G401 (cell line): ENCODE data around the gene MYO18B. TPM values are rescaled to one million over a fixed set of nuclear protein-coding genes. Genes with fewer than 3 reads are reported as not detected.

Experiments
- DNase-seq: peaks from one replicate; pipeline ENCODE4 v3.0.0-alpha.2; 2015; ENCODE audit warnings: low spot score
- in situ Hi-C: cut with HindIII; loops from 2 replicates; pipeline ENCODE4 v1.10.0; 2016; ENCODE audit warnings: low sequenced_read_pairs, mixed read lengths
- total RNA-seq: library from RNA; depleted of rRNA; stranded (reverse); fragments of >200 nt; shearing (Covaris generic); gene quantifications from 2 replicates; pipeline ENCODE4 v1.2.3, GENCODE V29; 2014

MYO18B gene
- total RNA-seq, 1 experiment from 2014 or later = not detected

DNA sequence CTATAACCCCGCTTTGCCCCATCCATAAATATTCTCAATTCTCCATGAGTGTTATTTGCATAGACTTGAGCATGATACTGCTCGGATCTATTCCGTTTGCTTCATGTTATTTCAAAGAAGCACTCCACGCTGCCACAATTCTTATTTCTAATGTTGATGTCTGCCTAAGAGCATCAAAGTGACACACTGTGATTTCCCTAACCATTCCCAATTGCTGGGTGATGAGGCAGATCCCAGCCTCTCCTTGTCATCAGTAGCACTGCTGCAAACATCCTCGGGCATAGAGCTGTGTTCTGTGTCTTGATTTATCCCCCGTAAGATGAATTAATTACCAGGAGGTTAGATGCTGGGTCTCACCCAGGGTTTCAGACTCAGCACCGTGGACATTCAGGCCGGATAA lies 249.0 kb downstream of the MYO18B start:
- in situ Hi-C loops = no loop called here

DNA sequence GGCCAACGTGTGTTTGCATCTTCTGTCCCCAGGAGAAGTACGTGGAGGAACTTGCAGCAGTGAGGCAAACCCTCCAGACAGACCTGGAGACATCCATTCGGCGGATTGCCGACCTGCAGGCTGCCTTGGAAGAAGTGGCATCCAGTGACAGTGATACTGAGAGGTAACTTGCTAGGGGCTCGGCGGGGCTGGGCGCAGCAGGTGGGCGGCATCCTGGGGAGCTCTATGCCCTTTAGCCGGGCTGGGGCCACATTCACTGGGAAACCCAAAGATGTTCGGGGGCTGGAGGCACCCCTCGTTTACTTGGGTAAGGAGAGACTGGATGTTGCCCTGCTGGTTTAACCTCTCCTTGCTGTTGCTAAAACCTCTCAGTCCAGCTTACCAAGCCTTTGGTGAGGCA lies 250.3 kb downstream of the MYO18B start:
- in situ Hi-C loops = no loop called here
- no peak for DNase-seq

More for the DNA sequence above, 249.0 kb downstream of the MYO18B start:
- no peak for DNase-seq

DNA sequence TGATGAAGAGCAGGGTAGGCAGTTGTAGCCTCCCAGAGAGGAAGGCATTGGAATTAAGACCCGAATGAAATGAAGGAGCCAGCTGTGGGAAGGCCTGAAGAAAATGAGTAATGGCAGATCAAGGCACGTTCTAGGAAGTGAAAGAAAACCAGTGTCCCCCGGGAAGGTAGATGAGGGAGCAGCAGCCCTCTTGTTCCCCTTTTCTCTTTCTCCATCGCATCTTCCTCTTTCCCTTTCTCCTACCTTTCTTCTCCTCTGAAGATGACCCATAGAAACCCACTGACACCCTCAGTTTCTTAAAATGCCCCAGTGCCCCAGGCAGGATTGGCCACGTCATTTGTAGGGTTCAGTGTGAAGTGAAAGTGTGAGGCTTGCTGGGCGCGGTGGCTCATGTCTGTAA lies 254.7 kb downstream of the MYO18B start:
- in situ Hi-C loops = no loop called here
- DNase-seq = no peak

DNA sequence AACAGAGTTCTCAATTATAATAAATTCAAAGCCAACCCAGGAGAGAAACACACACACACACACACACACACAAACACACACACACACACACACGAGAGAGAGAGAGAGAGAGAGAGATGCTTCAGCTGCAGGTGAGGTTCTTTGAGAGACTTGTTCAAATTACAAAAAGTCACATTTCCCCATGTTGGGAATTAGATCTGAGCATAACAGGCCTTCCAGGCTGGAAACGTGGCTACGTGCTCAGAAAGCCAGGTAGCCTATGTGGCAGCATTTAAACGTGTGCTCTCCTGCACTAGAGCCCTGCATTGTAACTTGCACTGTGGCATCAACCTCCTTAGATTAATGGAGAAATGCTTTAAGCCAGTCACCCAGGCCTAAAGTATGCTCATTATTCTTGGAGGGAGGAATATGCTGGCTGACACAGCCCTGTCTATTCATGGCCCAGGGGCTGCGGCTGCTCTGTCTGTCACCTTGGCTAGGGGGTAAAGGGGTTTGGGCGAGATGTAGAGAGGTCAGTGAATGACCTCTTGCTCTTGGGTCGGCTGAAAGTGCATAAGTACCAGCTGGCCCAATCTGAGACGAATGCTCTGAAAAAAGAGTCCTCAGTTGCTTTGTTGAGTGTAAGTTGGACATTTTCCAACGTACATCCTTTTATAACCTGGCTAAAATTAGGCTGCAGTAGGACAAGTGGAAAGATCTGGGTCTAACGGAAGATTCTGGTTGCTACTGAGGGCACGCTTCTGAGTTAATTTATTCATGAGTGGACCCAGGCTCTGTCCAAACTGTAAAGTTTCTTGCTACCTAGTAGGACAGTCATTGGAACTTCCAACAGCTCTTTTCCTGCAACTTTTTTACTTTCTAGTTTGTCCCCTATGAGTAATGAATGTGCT lies 256.1 kb downstream of the MYO18B start:
- in situ Hi-C loops = no loop called here
- DNase-seq = no peak

DNA sequence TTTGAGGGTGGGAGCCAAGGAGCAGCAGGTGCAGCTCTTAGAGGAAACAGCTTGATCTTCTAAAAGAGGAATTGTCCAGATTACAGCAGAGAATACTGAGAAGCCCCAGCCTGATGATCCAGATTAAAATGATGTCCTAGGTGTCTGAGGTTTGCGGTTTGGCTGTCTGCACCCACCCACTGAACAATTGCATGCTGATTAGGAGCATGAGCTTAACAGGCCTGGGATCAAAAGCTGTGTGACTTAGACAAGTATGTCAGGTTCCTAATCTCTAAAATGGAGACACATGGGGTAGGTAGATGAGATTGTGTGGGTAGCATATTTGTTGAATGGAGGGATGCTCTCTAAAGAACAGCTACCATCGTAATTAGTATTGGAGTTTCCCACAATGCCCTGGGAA lies 260.5 kb downstream of the MYO18B start:
- in situ Hi-C loops = no loop called here
- DNase-seq = no peak

DNA sequence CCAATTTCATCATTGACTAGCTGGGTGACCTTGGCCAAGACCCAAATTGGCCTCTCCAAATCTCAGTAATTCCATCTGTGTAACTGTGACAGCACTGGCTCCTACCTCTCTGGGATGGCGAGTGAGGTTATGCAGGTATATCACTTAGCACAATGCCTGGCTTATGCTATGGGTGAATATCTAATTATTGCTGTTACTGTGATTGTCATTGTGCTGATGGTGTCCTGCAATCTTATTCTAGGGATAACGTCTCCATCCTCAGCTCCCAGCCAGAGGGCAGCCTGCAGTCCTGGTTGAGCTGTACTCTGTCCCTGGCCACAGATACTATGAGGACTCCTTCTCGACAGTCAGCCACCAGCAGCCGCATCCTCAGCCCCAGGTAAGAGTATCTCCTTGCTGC lies 262.5 kb downstream of the MYO18B start:
- in situ Hi-C loops = no loop called here

DNA sequence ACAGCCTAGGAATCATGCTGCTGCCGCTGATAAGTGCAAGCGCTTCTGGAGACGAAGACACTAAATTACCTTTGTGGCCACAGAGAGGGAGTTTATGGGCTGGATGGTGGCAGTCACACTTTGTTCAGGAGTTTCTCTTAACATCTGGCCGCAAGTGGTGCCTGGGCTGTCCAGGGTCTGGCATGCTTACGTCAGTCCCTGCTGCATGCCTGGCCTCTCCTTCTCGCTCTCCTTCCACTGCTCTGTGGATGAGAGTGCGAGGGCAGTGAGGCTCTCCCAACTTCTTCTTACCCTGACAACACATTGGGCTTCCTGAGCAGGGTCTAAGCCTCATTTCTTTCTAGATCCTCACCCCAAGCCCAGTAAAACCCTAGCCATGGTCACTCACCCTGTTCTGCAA lies 266.6 kb downstream of the MYO18B start:
- DNase-seq = no peak
- in situ Hi-C loops = no loop called here

More for the DNA sequence above, 262.5 kb downstream of the MYO18B start:
- no peak for DNase-seq

DNA sequence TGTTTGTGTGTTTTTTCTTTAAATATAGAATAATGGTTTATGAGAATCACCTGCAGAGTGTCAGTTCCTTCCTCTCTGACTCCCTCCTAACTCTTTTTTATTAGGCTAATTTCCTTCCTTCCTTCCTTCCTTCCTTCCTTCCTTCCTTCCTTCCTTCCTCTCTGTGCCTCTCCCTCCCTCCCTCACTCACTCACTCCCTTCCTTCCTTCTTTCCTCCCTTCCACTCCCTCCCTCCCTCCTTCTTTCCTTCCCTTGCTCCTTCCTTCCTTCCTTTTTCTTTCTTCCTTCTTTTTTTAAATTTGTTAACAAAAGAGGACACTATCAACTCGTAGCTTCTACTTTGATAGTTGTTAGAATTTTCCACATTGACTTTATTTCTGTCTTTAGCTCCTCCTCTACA lies 274.9 kb downstream of the MYO18B start:
- no peak for DNase-seq
- in situ Hi-C loops = no loop called here

DNA sequence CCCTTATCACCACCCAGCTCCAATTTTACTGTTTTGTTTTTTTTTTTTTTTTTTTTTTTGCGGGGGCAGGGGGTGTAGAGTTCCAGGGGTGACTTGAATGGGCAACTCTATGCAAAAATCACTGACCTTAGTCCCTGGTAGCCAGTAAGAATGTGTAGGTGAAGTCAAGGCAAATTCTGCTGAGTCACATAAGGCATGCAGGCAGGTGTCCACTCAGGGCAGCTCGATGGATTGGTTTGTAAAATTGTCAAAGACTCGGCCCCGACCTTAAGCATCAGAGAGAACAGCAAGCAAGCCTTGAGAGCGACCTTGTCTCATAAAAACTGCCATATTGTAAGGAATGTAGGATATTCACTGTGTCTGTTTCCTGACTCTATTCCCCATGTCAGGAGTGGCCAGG lies 275.9 kb downstream of the MYO18B start:
- in situ Hi-C loops = no loop called here
- DNase-seq = no peak

DNA sequence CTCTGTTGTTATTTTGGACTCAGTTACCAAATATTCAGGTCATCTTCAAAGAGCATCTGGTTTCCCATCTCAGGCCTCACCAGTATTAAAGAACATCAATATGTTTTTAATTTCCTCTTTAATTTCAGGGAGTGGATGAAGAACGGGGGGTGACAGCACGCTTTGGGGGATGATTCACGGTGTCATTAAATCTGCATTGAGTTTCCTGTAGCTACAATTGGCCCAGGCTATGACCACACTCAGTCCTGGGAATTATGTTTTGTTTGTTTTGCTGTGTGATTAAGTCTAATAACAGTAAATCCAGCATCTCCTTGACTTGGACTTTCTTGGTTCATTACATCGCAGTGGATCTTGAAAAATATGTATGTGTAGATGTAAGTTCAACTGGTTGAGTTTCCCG lies 277.6 kb downstream of the MYO18B start:
- in situ Hi-C loops = no loop called here
- no peak for DNase-seq

DNA sequence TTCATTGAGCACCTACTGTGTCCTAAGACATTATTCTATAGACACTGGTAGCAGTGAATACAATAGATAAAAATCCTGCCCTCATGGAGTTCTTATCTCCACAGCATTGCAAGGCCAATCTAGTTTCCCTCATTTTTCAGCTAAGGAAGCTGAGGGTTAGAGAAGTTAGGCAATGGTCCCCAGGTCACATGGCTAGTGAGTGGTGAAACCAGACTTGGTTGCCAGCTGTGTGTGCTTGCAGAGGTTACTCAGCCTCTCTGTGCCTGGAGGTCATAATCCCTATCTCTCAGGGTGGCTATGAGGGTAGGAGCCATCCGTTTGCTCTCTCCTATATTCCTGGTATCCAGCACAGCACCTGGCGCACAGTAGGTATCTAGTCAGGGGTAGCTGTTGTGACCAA lies 279.5 kb downstream of the MYO18B start:
- in situ Hi-C loops = no loop called here

DNA sequence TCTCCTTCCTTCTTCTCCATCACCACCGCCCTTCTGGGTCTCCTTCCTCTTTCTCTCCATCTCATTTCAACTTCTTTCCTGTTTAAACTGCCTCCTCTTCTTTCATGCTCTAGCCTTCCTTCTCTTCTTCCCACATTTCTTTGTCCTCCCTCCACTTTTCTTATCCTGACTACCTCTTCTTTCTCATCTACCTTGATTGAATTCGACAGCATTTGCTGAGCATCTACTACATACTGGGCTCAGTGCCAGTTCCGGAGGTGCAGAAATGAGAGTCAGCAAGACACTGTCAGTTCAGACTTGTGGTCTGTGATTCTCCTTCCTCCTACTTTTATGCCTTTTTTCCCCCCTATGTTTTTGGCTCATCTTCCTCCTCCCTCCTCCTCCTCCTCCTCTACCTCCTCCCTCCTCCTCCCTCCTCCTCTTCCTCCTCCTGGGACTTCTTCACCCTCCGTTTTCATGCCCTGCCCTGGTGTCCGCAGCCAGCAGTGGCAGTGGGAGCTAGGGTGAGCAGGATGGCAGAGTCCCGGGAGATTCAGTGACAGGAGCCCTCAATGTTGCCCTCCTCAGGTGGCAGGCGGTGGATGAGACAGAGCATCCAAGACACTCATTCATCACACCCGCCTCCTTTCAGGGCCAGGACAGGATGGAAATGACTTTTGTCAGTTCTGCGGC lies 281.3 kb downstream of the MYO18B start:
- in situ Hi-C loops = no loop called here
- no peak for DNase-seq

More for the DNA sequence above, 279.5 kb downstream of the MYO18B start:
- DNase-seq = no peak

DNA sequence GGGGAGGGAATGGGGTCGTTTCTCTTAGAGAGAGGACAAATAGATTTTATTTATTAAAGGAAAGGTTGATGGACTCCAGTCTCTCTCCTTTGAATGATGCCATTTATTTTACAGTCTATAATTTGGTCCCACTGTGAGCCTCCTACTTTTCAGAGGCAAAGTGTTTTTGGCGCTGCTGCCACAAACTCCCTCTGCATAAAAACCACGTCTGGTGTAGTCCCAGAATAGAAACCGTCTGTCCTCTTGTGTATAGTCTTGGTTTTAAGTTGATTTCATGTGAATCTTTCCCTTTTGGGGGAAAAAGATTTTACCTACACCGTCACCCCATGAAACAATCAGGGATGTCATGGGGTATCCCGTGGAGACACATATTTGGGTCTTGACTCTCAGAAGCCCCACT lies 283.6 kb downstream of the MYO18B start:
- in situ Hi-C loops = no loop called here
- no peak for DNase-seq

DNA sequence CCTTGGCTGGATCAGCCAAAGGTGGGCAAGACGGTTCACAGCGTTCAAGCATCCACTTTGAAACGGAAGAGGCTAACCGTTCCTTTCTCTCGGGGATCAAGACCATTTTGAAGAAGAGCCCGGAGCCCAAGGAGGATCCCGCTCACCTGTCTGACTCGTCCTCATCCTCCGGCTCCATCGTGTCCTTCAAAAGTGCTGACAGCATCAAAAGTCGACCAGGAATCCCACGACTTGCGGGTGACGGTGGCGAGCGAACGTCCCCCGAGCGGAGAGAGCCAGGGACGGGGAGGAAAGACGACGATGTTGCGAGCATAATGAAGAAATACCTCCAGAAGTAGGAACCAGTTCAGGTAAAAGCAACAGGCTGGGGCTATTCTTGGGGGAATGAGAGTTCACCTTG lies 285.4 kb downstream of the MYO18B start:
- in situ Hi-C loops = no loop called here

DNA sequence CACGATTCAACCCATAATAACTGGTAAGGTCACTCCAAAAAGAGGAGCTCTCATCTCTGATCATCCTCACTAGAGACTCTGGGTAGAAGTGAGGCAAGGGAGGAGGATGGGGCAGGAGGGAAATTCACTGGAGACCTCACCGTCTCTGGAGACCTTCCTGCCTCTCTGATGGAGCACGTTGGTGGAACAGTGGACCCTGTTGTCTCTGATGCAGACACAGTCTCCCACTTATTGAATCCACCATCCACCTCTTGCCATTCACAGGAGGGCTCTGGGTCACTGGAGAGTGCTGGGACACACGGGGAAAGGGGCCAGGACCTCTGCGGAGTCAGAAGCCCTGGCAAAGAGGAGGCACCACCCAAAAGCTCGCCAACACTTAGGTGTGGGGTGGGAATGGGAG lies 289.7 kb downstream of the MYO18B start:
- no peak for DNase-seq
- in situ Hi-C loops = no loop called here

More for the DNA sequence above, 285.4 kb downstream of the MYO18B start:
- DNase-seq = no peak

DNA sequence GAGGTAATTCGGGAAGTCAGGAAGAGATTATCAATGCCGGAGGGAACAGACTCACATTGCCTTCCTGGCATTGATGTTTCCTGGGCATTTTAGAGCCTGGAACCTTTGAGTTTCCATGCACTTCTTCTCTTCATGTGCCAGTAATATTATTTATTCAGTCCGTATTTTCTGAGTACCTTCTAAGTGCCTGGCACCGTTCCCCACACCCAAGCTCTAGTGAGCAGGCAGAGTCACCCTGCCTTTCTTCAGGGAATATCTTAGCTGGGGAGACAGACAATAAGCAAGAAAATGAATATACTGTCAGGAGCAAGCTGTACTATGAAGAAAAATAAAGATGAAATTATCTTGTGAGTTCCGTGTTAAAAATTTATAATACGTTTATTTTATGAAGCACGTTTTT lies 291.1 kb downstream of the MYO18B start:
- DNase-seq = no peak
- in situ Hi-C loops = no loop called here

DNA sequence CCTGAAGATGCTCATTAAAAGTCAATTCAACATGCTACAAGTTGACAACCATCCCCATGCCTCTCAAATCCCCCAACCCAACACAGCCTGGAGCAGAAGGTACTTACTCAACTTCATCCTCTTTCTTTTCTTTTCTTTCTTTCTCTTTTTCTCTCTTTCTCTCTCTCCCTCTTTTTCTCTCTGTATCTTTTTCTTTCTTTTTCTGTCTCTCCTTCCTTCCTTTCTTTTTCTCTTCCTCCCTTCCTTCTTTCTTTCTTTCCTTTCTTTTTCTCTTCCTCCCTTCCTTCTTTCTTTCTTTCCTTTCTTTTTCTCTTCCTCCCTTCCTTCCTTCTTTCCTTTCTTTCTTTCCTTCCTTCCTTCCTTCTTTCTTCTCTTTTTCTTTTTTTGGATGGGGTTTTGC lies 291.6 kb downstream of the MYO18B start:
- in situ Hi-C loops = no loop called here
- no peak for DNase-seq

DNA sequence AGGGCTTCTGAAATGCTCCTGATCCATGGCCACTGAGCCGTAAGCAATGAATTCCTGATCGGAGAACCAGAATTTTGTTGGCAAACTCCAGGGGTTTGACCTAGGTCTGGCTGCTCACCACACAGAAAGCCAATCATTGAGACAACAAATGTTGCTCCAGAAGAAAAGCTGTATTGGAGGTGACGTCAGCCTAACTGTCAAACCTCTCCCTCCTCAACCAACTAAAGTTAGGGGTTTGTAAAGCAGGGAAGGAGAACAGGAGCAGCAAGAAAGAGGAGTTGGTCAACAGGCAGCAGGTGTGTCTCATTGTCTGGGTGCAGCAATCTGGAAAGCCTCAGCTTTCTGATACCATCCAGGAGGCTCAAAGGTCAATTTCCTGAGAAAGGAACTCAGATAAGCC lies 293.5 kb downstream of the MYO18B start:
- in situ Hi-C loops = no loop called here

DNA sequence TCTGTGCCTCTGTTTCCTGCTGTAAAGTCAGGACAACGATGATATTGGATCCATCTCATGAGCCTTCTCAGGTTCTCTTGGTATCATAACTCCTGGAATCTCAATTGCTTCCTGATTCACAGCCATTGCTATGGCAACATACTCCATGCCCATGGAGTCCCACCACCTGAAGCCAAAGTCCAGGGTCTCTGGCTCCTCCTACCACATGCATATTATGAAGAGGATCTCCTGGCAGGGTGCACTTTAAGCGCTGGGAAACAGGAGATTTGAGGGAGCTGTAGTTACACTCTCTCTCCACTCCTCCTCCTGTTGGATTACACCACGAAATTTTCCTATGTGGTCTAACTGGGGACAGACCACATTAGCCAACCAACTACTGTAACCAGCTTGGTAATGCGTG lies 296.4 kb downstream of the MYO18B start:
- in situ Hi-C loops = no loop called here
- no peak for DNase-seq

More for the DNA sequence above, 293.5 kb downstream of the MYO18B start:
- no peak for DNase-seq

DNA sequence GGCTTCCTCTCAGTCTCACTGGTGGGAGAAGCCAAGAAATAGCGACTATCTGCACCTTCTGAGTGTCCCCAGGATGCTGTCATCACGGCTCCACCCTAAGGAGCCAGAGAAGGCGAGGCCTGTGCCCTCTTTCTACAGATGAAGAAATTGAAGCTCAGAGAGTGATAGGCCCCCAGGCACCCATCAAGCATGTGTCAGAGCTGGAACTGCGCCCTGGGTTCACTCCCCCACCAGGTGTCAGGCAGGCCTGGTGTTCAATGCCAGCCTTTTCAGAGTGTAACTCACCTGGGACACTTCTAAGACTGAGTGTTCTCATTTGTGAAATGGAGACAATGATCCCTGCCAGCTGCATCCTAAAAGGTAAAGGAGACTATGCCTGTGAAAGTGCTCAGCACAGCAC lies 299.9 kb downstream of the MYO18B start:
- in situ Hi-C loops = no loop called here
- DNase-seq = no peak

DNA sequence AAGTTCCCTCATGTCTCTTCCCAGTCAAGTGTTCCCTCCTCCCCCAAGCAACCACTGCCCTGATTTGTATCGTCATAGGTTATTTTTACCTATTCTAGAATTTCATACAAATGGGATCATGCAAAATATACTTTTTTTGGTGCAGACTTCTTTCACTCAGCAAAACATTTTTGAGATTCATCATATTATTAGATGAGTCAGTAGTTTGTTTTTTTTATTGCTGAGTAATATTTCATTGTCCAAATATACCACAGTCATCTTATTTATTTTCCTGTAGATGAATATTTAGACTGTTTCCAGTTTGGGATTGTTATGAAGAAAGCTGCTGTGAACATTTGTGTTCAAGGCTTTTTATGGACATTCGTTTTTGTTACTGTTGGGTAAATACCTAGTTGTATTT lies 301.0 kb downstream of the MYO18B start:
- no peak for DNase-seq
- in situ Hi-C loops = no loop called here
